ENCODE measurements around the gene NELFA.
A peak's percentile ranks its signal among the peaks of the same experiment; 100 is the strongest.

Gene NELFA

GRCh38 chr4:2008921-2009650, at the start of gene NELFA:
NELFA (minus strand) TSS chr4:2008974; CDS start chr4:2008959, 15 bp downstream.
- peak; percentile 86 for DNase-seq

- no peak for DNase-seq
Measured at GRCh38 chr4:2057382-2058065, 48.8 kb upstream of the NELFA start.

GRCh38 chr4:2054217-2054616, 45.4 kb upstream of the NELFA start:
- DNase-seq: no peak

GRCh38 chr4:2051086-2051485, 42.3 kb upstream of the NELFA start:
- DNase-seq: no peak

GRCh38 chr4:2049811-2050210, 41.0 kb upstream of the NELFA start:
- DNase-seq: no peak

- DNase-seq: no peak
Measured at GRCh38 chr4:2049381-2049780, 40.6 kb upstream of the NELFA start.

GRCh38 chr4:2048831-2049230, 40.1 kb upstream of the NELFA start:
- DNase-seq: no peak

GRCh38 chr4:2047781-2048581, 39.2 kb upstream of the NELFA start:
- DNase-seq: no peak

GRCh38 chr4:2047031-2047660, 38.4 kb upstream of the NELFA start:
- DNase-seq: no peak

- DNase-seq: no peak
Measured at GRCh38 chr4:2046031-2046961, 37.5 kb upstream of the NELFA start.

GRCh38 chr4:2045518-2045951, 36.8 kb upstream of the NELFA start:
- no peak for DNase-seq

GRCh38 chr4:2044542-2045517, 36.1 kb upstream of the NELFA start:
- DNase-seq: no peak

- no peak for DNase-seq
Measured at GRCh38 chr4:2044119-2044485, 35.3 kb upstream of the NELFA start.

GRCh38 chr4:2043396-2044118, 34.8 kb upstream of the NELFA start:
- DNase-seq: no peak

- no peak for DNase-seq
Measured at GRCh38 chr4:2042947-2043395, 34.2 kb upstream of the NELFA start.

GRCh38 chr4:2042204-2042946, 33.6 kb upstream of the NELFA start:
- DNase-seq: no peak

GRCh38 chr4:2041239-2042130, 32.7 kb upstream of the NELFA start:
- DNase-seq: peak; percentile 77

Measured in GDM1 (cell line).